GM21717 (cell line): ENCODE results near the gene ULBP3.
"Not testable (repeated sequence)": the region's sequence is repeated elsewhere in the genome, so short reads cannot be mapped to it uniquely, and the experiment has no call there.

Experiments
- ATAC-seq: cut with Tn5 transposase; IDR thresholded peaks from one replicate; pipeline ENCODE4 v1.9.1; 2021; ENCODE audit warnings: mild to moderate bottlenecking, moderate library complexity; ENCODE audit not compliant: unreplicated experiment

Gene ULBP3

DNA sequence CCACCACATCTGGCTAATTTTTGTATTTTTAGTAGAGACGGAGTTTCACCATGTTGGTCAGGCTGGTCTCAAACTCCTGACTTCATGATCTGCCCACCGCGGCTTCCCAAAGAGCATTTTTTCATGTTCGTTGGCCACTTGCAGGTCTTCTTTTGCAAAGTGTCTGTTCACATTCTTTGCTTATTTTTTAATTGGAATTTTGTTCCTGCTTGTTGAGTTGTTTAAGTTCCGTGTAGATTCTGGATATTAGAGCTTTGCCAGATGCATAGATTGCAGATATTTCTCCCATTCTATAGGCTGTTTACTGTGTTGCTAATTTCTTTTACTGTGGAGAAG, 51.8 kb downstream of the ULBP3 start:
- not testable (repeated sequence) for ATAC-seq

DNA sequence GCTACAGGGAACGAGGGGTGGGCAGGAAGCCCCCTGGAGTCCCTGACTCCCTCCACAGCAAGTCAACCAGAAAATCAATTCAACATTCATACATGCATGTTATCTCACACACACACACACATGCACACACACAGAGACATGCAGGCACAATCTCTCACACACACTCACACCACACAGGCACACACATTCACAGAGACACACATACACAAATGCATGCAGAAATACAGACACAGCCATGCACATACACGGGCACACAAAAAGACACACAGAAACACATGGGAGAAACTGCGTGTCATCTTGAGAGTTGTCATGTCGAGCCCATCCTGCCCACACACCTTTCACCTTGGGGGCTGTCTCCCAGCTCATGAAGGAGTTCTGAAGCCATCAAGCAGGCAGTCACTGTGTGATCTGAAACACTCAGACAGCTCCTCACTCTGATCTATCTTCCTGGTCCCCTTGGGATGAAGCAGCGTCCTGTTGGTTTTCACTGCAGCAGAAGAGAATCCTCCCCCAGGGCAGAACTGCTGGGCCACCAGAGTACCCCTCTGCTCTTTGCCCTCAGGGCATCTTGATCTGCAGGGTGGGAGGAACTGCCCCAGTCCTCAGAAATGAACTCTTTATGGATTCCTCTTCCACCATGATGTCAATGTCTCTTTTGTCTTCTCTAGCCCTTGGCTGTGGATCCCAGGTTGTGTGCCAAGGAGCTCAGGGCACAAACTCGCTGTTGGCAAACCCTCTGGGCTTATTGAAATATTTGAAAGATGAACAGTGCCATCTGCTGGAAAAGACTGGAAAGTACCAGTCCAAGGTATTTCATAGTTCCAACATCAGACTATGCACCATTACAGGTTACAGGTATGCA, 52.4 kb downstream of the ULBP3 start:
- ATAC-seq: no peak

DNA sequence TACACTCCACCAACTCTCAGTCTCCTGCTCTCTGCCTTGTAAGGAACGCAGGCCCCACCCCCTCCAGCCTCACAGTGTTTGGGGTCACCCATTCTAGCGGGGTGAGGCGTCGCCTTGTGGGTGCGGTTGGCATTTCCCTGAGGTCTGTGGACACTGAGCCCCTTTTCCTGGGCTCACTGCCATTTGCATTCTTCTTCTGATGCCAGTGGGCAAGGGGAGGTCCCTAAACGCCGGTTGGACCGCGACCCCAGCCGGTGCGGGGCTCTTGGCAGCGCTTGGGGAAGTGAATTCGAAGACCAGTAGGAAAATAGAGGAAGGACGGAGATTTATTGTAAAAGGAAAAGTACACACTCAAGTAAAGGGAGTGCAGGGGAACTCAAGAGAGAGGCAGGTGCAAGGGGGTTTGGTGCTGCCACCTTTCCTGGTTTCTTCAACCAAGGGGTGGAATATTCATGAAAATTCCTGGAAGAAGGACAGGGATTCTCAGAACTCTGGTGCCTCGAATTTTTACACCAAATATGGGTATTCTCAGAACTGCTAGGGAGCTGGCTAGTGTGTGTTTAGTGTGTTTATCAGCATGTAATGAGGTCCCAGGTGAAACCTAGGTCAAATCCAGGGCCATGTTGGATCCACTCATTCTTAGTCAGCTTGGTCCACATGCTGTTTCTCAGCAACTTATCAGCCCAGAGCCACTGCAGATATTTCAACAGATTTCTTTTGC, 53.5 kb downstream of the ULBP3 start:
- not testable (repeated sequence) for ATAC-seq

DNA sequence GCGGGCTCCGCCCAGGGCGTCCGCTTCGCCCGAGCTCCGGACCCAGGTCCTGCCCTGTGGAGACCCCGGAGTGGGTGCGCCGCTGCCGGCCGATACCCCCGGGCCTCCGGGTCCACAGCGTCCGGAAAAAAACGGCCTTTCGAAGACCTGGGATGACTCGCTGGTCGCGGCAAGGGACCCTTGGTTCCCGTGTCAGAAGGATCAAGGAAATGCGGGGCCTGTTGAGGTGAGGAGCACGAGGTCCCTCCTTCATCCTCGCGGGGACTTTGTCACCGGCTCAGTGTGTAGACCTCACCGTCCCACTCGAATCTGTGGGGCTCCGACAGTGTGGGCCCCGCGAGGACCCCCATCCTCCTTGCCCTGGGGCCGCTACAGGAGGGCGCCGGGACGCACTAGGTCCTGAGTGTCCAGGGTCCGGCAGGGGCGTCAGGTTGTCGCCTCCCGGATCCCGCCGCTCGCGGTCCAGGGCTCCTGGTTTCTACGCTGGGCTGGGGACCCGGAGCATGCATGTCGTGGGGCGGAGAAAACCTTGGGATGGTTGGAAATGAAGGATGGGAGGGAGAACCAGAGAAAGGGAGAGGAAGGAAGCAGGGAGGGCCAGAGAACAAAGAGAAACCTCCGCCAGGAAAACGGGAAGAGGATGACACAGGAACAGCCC, 54.2 kb downstream of the ULBP3 start:
- ATAC-seq: not testable (repeated sequence)

DNA sequence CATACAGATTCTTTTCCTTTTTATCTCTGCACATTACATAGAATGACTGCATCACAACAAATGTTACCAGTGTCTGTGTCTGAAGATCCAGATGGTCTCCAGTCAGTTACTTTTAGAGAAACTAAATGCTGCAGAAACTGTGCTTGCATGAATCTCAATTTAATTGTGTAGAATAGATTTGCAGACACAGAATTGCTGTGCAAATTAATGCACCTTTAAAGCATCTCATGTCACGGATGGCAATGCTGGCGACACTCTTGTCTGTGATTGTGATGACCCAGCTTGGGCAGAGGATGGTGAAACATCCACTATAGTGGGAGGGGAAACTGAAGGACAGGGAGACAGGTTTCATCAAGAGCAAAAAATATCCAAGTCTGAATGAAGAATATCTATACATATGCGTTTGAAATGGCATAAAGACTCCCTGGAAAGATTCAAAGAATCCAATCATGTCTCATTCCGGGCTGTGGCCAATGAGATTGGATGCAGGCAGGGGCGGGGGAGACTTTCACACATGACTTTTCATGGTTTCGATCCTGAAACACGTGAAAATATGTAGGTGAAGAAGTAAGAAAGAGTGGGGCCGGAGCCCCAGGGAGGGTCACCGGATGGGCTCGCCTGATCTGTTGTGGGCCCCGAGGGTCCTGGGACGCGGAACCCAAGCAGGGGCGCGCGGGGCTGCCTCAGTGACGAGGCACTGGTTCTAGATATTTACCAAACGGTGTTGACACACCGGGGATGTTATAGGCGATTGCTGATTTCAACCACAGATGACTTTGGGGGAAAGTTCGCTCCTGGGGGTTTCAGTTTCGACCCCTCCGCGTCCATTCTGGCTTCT, 54.9 kb downstream of the ULBP3 start:
- not testable (repeated sequence) for ATAC-seq

DNA sequence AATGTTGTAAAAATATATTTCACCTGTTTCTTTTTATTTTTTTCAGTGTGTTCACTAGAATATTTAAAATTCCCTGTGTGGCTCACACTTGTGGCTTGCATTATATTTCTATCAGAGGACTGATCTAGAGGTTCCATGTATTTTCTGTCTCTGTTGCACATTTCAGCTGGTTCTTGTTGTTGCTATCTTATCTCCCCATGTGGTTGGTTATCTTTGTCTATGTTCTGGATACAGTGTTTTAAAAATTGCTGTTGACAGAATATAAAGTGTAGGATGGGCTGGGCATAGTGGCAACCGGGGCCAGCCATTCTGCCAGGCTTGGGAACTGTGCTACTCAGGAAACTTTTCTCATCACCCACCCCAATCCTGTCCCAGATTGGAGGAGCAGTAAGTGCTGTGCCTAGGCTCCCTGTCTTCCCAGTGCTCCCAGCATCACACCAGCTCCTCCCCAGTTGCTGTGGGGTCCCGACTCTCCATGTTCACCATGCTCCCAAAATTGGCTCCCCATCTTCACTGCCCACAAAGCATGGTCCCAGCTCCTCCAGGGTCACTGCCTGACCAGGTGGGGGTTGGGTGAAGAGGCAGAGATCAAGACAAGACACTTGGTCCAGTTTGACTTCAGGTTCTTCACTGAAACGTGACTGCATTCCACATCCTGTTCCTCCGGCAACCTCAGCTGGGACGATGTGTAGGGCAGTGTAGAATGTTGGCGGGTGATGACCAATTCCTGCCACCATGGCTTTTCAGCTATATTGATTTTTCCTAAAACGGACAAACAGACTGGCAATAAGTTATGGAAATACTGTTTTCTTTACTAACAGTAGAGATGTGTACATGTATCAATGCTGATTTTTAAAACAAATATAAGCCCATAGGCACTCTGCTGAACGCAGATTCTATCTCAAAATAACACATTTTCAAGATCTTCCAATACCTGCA, 55.8 kb downstream of the ULBP3 start:
- ATAC-seq: not testable (repeated sequence)
